ENCODE data around the gene ZKSCAN5.

The ZKSCAN5 gene

DNA sequence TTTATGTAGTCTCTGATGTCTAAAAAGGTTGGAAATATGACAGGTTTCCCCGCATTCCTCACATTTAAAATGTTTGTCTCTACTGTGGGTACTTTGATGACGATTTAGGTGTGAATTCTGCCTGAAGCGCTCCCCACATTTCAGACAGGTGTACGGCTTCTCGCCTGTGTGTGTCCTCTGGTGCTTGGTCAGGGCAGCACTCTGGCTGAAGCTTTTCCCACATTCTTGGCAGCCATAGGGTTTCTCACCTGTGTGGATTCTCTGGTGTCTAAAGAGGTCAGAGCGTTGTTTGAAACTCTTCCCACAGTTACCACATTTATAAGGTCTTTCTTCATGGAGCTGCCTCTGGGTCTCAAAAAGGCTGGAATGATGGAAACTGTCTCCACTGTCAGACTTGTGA is 10.6 kb upstream of the ZKSCAN5 start:
- no peak for TF ChIP-seq EZH2phosphoT487 (IDR thresholded peaks at IDR 0.05; ENCODE audit: borderline replicate concordance)
- TF ChIP-seq, protein P1, sequence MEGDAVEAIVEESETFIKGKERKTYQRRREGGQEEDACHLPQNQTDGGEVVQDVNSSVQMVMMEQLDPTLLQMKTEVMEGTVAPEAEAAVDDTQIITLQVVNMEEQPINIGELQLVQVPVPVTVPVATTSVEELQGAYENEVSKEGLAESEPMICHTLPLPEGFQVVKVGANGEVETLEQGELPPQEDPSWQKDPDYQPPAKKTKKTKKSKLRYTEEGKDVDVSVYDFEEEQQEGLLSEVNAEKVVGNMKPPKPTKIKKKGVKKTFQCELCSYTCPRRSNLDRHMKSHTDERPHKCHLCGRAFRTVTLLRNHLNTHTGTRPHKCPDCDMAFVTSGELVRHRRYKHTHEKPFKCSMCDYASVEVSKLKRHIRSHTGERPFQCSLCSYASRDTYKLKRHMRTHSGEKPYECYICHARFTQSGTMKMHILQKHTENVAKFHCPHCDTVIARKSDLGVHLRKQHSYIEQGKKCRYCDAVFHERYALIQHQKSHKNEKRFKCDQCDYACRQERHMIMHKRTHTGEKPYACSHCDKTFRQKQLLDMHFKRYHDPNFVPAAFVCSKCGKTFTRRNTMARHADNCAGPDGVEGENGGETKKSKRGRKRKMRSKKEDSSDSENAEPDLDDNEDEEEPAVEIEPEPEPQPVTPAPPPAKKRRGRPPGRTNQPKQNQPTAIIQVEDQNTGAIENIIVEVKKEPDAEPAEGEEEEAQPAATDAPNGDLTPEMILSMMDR (conservative IDR thresholded peaks at IDR 0.05; ENCODE audit: low read length) = no peak
- Histone ChIP-seq H3K9me2 (replicated peaks; ENCODE audit: low read depth, low read length) (no peaks in the 10 kb centered on the region), H3K9ac (ENCODE audit: low read depth, low read length, poor library complexity, severe bottlenecking) (no peak overlapping the region), H3K79me2 (ENCODE audit: insufficient read depth, low read length) (peaks cover 42% of the 10 kb centered on the region), H3K27me3 (ENCODE audit: insufficient read depth, low read length, poor library complexity, severe bottlenecking) (no peaks in the 10 kb centered on the region), H3K9me3 (ENCODE audit: insufficient read depth, low read depth, low read length) (peaks cover 5% of the 10 kb centered on the region; the same call in 1 of the 2 replicates), H3F3A (ENCODE audit: low read depth) (no peaks in the 10 kb centered on the region), H3K4me3 (ENCODE audit: low read length, poor library complexity, severe bottlenecking) (no peak overlapping the region), H3K4me1 (ENCODE audit: insufficient read depth, low read length, poor library complexity, severe bottlenecking) (peaks cover 16% of the 10 kb centered on the region), H3K36me3 (ENCODE audit: insufficient read depth, low read length) (peaks cover 17% of the 10 kb centered on the region), H3K4me2 (ENCODE audit: low read depth, low read length, poor library complexity, severe bottlenecking) (no peak overlapping the region), H4K20me1 (ENCODE audit: insufficient read depth, low read length, poor library complexity, severe bottlenecking) (peaks cover 23% of the 10 kb centered on the region), H2AFZ (ENCODE audit: low read length) (no peak overlapping the region)

DNA sequence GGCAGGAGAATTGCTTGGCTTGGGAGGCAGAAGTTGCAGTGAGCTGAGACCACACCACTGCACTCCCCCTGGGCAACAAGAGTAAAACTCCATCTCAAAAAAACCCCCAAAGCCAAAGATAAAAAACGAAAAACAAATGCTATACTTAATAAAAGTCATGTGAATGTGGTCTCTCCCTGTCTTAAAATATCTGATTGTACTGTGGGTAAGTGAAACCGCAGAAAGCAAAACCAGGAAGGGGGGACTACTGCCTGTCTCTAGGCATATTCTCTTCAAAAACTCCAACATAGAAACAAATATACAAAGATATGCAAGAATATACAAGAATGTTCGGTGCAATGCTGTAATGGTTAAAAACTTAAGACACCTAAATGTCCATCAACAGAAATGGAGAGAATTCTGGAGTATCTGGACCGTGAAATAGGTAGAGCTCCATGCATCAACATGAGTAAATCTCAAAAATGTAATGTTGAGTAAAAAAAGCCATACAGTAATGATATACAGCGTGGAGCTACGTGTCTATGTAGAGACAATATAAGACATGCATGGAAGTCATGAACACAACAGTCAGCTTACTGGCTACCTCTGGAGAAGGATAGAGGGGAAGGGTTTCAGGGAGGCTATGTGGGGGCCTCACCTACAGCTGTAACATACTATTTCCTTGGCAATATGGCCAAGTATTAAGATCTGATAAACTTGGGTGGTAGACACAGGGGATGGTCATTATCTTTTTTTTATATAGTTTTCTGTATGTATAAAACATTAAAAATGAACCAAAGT is 6.5 kb upstream of the ZKSCAN5 start:
- no peaks in the 10 kb centered on the region for H3K9me2 ChIP-seq (replicated peaks; ENCODE audit: low read depth, low read length)
- H3K4me1 ChIP-seq (ENCODE audit: insufficient read depth, low read length, poor library complexity, severe bottlenecking) = peaks cover 21% of the 10 kb centered on the region
- H3K27me3 ChIP-seq (ENCODE audit: insufficient read depth, low read length, poor library complexity, severe bottlenecking) = no peaks in the 10 kb centered on the region
- TF ChIP-seq, protein P1 (conservative IDR thresholded peaks at IDR 0.05; ENCODE audit: low read length) = no peak
- no peak for TF ChIP-seq EZH2phosphoT487 (IDR thresholded peaks at IDR 0.05; ENCODE audit: borderline replicate concordance)
- peak overlapping the region; percentile 91 for H3K9ac ChIP-seq (ENCODE audit: low read depth, low read length, poor library complexity, severe bottlenecking)
- H3F3A ChIP-seq (ENCODE audit: low read depth) = no peaks in the 10 kb centered on the region
- H3K9me3 ChIP-seq (ENCODE audit: insufficient read depth, low read depth, low read length) = peaks cover 5% of the 10 kb centered on the region; the same call in 1 of the 2 replicates
- peaks cover 32% of the 10 kb centered on the region for H4K20me1 ChIP-seq (ENCODE audit: insufficient read depth, low read length, poor library complexity, severe bottlenecking)
- H3K4me2 ChIP-seq (ENCODE audit: low read depth, low read length, poor library complexity, severe bottlenecking) = peak overlapping the region; percentile 90
- peak overlapping the region; percentile 99 for H3K4me3 ChIP-seq (ENCODE audit: low read length, poor library complexity, severe bottlenecking)
- peaks cover 64% of the 10 kb centered on the region for H3K79me2 ChIP-seq (ENCODE audit: insufficient read depth, low read length)
- peaks cover 14% of the 10 kb centered on the region for H3K36me3 ChIP-seq (ENCODE audit: insufficient read depth, low read length)
- H2AFZ ChIP-seq (ENCODE audit: low read length) = no peak overlapping the region

DNA sequence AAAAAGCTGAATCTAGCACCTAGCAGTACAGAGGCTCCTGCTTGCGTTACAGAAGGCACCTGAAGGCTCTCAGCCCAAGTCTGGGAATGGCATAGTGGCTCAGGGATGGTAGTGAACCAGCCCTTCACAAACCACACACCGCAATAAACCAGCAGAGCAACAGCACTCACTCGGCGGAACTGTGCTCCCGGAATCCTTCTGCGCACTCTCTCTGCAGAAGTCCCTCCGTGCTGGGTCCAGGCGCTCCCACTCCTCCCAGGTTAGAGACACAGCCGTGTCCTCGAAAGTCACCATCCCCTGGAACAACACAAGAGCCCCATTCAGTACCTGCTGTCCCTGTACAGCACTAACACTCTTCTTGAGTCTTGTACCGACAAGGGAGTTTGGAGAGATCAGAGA is 5.9 kb upstream of the ZKSCAN5 start:
- Histone ChIP-seq H3K4me3 (ENCODE audit: low read length, poor library complexity, severe bottlenecking) (peak overlapping the region; percentile 99), H4K20me1 (ENCODE audit: insufficient read depth, low read length, poor library complexity, severe bottlenecking) (peaks cover 32% of the 10 kb centered on the region), H3K27me3 (ENCODE audit: insufficient read depth, low read length, poor library complexity, severe bottlenecking) (no peaks in the 10 kb centered on the region), H3K36me3 (ENCODE audit: insufficient read depth, low read length) (peaks cover 10% of the 10 kb centered on the region), H2AFZ (ENCODE audit: low read length) (no peak overlapping the region), H3K9ac (ENCODE audit: low read depth, low read length, poor library complexity, severe bottlenecking) (peak overlapping the region; percentile 91), H3K4me1 (ENCODE audit: insufficient read depth, low read length, poor library complexity, severe bottlenecking) (peaks cover 21% of the 10 kb centered on the region), H3K4me2 (ENCODE audit: low read depth, low read length, poor library complexity, severe bottlenecking) (peak overlapping the region; percentile 90), H3K9me3 (ENCODE audit: insufficient read depth, low read depth, low read length) (peaks cover 5% of the 10 kb centered on the region; the same call in 1 of the 2 replicates), H3K9me2 (replicated peaks; ENCODE audit: low read depth, low read length) (no peaks in the 10 kb centered on the region), H3K79me2 (ENCODE audit: insufficient read depth, low read length) (peaks cover 64% of the 10 kb centered on the region), H3F3A (ENCODE audit: low read depth) (no peaks in the 10 kb centered on the region)
- TF ChIP-seq EZH2phosphoT487 (IDR thresholded peaks at IDR 0.05; ENCODE audit: borderline replicate concordance) = no peak
- TF ChIP-seq, protein P1 (conservative IDR thresholded peaks at IDR 0.05; ENCODE audit: low read length) = no peak
